ENCODE results near the gene RIC8B.
A peak's percentile ranks its signal among the peaks of the same experiment; 100 is the strongest.
"Not testable (repeated sequence)": the region's sequence is repeated elsewhere in the genome, so short reads cannot be mapped to it uniquely, and the experiment has no call there.

Gene RIC8B, protein sequence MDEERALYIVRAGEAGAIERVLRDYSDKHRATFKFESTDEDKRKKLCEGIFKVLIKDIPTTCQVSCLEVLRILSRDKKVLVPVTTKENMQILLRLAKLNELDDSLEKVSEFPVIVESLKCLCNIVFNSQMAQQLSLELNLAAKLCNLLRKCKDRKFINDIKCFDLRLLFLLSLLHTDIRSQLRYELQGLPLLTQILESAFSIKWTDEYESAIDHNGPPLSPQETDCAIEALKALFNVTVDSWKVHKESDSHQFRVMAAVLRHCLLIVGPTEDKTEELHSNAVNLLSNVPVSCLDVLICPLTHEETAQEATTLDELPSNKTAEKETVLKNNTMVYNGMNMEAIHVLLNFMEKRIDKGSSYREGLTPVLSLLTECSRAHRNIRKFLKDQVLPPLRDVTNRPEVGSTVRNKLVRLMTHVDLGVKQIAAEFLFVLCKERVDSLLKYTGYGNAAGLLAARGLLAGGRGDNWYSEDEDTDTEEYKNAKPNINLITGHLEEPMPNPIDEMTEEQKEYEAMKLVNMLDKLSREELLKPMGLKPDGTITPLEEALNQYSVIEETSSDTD

GRCh38 chr12:106774005-106774807, at the start of gene RIC8B:
TSS of gene RIC8B (plus strand) at chr12:106774682. CDS start at chr12:106774746, 64 bp downstream.
- DNase-seq, result peak; percentile 89

DNA sequence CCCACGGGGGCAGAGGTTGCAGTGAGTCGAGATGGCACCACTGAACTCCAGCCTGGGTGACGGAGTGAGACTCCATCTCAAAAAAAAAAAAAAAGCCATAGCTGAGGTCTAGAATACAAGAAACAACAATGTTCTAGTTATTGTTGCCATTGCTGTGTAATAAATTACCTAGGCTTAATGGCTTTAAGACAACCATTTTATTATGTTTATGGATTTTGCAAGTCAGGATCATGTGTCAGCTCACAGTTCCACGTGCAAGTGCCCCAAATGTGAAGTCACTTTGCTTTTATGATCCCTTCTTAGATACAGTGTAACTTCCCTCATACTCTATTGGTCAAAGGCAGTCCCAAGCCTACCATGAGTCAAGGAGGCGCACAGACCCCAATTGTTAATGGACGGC, 49.5 kb upstream of the RIC8B start:
- DNase-seq, result no peak

GRCh38 chr12:106726603-106727202, 47.8 kb upstream of the RIC8B start:
- not testable (repeated sequence) for DNase-seq

- DNase-seq, result peak; percentile 54
Measured at GRCh38 chr12:106729611-106730010, 44.9 kb upstream of the RIC8B start.

DNA sequence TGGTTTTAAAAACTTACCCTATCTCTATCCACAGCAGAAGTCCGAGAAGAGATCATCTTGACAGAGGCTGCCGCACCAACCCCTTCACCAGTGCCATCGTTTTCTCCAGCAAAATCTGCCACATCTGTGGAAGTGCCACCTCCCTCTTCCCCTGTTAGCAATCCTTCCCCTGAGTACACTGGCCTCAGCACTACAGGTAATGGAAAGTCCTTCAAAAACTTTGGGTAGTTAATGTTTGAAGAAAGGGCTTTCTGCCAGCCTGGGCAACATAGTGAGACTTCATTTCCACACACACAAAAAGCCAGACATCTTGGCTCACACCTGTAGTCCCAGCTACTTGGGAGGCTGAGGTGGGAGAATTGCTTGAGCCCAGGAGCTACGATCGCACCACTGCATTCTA, 41.6 kb upstream of the RIC8B start:
- no peak for DNase-seq

DNA sequence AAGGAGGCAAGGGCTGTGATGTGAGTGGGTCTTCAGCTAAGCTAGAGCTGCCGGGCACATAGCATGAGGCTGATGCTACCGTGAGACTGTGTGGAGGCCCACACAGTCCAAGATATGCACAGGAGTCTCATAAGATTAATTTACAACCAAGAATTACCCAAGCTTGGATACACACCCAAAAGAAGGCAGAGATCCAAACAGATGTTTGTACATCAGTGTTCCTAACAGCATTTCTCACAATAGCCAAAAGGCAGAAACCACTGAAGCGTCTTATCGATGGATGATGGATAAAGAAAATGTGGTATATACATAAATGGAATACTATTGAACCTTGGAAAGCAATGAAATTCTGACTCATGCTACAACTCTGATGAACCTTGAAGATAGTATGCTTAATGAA, 40.8 kb upstream of the RIC8B start:
- DNase-seq, result no peak

- peak; percentile 42 for DNase-seq
Measured at GRCh38 chr12:106736051-106736957, 38.2 kb upstream of the RIC8B start.

- no peak for DNase-seq
Measured at GRCh38 chr12:106739318-106739717, 35.2 kb upstream of the RIC8B start.

GRCh38 chr12:106739815-106740530, 34.5 kb upstream of the RIC8B start:
- DNase-seq, result no peak

GRCh38 chr12:106740818-106741217, 33.7 kb upstream of the RIC8B start:
- DNase-seq, result no peak

DNA sequence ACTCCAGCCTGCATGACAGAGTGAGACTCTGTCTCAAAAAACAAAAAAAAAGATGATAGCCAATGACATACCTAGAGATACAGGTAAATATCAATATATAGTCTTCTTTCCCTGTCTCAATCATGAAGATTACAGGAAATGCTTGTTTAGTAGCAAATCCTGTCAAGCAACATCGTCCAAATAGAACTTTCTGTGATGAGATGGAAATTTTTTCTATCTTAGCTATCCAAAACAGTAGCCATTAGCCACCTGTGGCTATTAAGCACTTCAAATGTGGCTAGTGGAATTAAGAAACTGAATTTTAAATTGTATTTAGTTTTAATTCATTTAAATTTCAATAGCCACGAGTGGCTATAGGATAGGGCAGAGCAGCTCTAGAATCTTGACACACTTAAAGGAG, 33.2 kb upstream of the RIC8B start:
- no peak for DNase-seq

- DNase-seq, result no peak
Measured at GRCh38 chr12:106743270-106743988, 31.1 kb upstream of the RIC8B start.

GRCh38 chr12:106744600-106744999, 29.9 kb upstream of the RIC8B start:
- no peak for DNase-seq

DNA sequence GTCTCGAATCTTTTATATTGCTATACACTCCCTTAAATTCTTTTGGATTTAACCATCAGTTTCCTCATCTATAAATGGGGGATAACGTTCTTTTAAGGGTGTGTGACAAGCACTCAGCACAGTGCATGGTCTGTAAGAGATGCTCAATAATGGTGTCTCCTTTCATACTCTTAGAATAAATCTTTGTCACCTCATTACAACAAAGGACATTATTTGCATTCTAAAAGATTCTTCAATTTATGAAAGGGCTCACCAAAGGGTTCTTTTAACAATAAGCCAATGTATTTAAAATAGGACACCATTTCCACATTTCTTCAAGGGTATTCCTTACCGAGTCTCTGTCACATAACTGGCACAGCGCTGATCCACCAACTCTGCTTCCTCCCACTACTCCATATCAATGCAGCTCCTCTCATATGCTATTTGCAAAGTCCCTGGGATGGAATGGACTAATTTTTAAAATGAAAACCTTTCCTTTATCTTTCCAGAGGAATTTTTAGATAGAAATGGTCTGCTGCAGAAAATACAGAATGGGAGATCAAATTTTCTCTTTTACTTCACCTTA, 29.2 kb upstream of the RIC8B start:
- DNase-seq, result no peak

DNA sequence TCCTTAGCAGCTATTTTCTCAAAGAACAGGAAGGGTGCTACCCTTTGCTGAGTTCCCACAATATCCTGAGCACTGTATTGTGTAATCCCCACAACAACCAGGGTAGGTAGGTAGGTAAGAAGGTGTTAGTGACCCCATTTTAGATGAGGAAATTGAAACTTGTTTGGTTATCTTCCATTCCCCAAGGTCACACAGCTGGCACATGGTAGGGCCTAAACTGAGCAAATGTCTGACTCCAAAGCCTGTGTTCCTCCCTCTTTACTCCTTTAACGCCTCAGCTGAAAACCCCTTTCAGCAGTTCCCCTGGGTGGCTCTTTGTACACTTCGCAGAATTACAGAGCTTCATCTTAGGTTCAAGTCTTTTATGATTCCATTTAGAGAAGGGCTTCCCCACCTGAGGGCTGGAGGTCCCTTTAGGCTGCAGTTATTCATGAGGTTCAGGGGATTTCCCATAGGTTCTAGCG, 26.5 kb upstream of the RIC8B start:
- no peak for DNase-seq

DNA sequence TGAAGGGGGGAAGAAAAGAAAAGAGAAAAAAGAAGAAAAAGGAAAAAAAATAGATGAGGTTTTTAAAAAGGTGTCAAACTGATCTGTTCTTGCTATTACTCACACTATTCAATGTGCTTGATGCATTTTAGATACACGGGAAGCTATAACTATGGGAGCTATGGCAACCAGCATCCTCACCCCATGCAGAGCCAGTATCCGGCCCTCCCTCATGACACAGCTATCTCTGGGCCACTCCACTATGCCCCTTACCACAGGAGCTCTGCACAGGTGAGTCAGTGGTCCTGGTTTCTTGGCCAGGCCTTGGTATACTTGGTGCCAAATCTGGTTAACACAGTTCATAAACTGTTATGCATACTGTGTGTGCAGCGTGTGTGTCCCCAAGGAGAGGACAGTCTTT, 24.0 kb upstream of the RIC8B start:
- no peak for DNase-seq

GRCh38 chr12:106753526-106753925, 21.0 kb upstream of the RIC8B start:
- no peak for DNase-seq

- no peak for DNase-seq
Measured at GRCh38 chr12:106754331-106754730, 20.2 kb upstream of the RIC8B start.

DNA sequence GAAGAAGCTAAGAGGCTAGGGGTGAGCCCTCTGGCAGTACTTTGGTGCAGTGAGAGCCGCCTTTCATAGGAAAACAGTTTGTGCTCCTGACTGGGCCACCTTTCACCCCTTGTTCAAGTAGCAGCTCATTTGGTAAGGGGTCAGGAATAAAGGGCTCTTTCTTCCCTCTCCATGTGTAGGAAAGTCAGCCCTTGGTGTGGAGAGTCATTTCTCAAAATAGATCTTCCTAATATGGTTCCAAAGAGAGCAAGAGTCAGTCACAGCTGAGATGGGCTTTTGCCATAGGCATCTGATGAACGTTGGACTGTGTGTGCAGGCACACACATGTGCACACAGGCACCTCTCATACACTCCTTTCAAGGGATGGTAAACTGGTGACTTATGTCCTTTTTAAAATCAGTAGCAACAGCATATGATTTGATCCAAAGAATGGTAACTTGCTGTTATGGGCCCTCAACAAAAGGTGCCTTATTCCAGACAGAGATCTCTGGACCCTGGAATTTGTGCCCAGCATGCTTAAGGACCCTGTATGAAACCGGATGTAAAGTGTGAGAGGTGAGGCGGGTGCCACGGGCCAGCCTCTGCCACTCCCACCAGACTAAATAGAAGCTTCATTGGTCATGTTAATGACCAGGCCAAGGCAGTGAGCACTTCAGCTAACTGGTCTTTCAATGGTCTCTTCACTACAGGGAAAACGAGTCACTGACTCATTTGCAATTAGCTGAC, 16.7 kb upstream of the RIC8B start:
- DNase-seq, result no peak

Data from NCI-H524 treated with DMSO at 0.1 percent for 48 hours (cell line).